ENCODE measurements around the gene LSM10. TPM values are rescaled to one million over a fixed set of nuclear protein-coding genes. Genes with fewer than 3 reads are reported as not detected.
A peak's percentile ranks its signal among the peaks of the same experiment; 100 is the strongest.

Gene LSM10
- total and polyA plus RNA-seq, 2 donors from 2014 or later: 29.5 to 91.6 TPM

GRCh38 chr1:36343651-36344394, 53.9 kb downstream of the LSM10 start:
- Histone ChIP-seq H3K4me3 (ENCODE audit: low read length in 3 of 3) (no peak overlapping the region), H3K36me3 (ENCODE audit: control insufficient read depth in 2 of 3, insufficient read depth in 3 of 3, low read length in 3 of 3) (peaks cover 2 to 32% (median 29%) of the 10 kb centered on the region in 3 donors), H3K9ac (ENCODE audit: low read length in 3 of 3) (no peak overlapping the region), H3K27me3 (ENCODE audit: control insufficient read depth, insufficient read depth, low read length) (no peaks in the 10 kb centered on the region), H3K9me3 (ENCODE audit: control insufficient read depth in 2 of 3, insufficient read depth in 1 of 3, low read length in 3 of 3) (no peaks in the 10 kb centered on the region), H3K27ac (ENCODE audit: low read depth in 2 of 2, low read length in 2 of 2) (no peak overlapping the region), H3K4me1 (ENCODE audit: control insufficient read depth in 2 of 3, insufficient read depth in 2 of 3, low read depth in 1 of 3, low read length in 3 of 3) (peaks cover 0 to 5% (median 0%) of the 10 kb centered on the region in 3 donors)
- TF ChIP-seq CTCF (IDR thresholded peaks at IDR 0.05; ENCODE audit: borderline replicate concordance, extremely low read depth, insufficient read depth): no peak
- DNase-seq: peak in 1 of 5 donors; percentile 58
- no peak for FAIRE-seq
- intact Hi-C loops (cut with DNase I): loop anchor here (5.0 kb wide), 1 partner anchor 78 kb away; no protein-coding TSS in a partner anchor

Other genes with a start within 250 kb of the LSM10 start
- gene TRAPPC3, start 248.4 kb downstream of the LSM10 start, total RNA-seq: 58.4 TPM
- 102 TPM for gene TRAPPC3, start 248.4 kb downstream of the LSM10 start, polyA plus RNA-seq (ENCODE audit: insufficient read depth, low read depth, low replicate concordance)
- gene MAP7D1, start 241.7 kb downstream of the LSM10 start, total RNA-seq: 78.7 TPM
- gene MAP7D1, start 241.7 kb downstream of the LSM10 start, polyA plus RNA-seq (ENCODE audit: insufficient read depth, low read depth, low replicate concordance): 47.5 TPM
- gene THRAP3, start 173.5 kb downstream of the LSM10 start, total RNA-seq: 102 TPM
- 28.0 TPM for gene THRAP3, start 173.5 kb downstream of the LSM10 start, polyA plus RNA-seq (ENCODE audit: insufficient read depth, low read depth, low replicate concordance)
- gene SH3D21, start 91.5 kb downstream of the LSM10 start, total RNA-seq: 33.4 TPM
- 5.7 TPM for gene SH3D21, start 91.5 kb downstream of the LSM10 start, polyA plus RNA-seq (ENCODE audit: insufficient read depth, low read depth, low replicate concordance)
- 31.8 TPM for gene EVA1B, start 74.3 kb downstream of the LSM10 start, total RNA-seq
- gene EVA1B, start 74.3 kb downstream of the LSM10 start, polyA plus RNA-seq (ENCODE audit: insufficient read depth, low read depth, low replicate concordance): 91.8 TPM
- gene STK40, start 12.0 kb downstream of the LSM10 start, total RNA-seq: 39.2 TPM
- 30.9 TPM for gene STK40, start 12.0 kb downstream of the LSM10 start, polyA plus RNA-seq (ENCODE audit: insufficient read depth, low read depth, low replicate concordance)
- gene OSCP1, start 52.5 kb upstream of the LSM10 start, total RNA-seq: 22.0 TPM
- 27.8 TPM for gene OSCP1, start 52.5 kb upstream of the LSM10 start, polyA plus RNA-seq (ENCODE audit: insufficient read depth, low read depth, low replicate concordance)
- 48.1 TPM for gene MRPS15, start 66.5 kb upstream of the LSM10 start, total RNA-seq
- gene MRPS15, start 66.5 kb upstream of the LSM10 start, polyA plus RNA-seq (ENCODE audit: insufficient read depth, low read depth, low replicate concordance): 160 TPM
- gene CSF3R, start 85.0 kb upstream of the LSM10 start, total RNA-seq: 13.3 TPM
- gene CSF3R, start 85.0 kb upstream of the LSM10 start, polyA plus RNA-seq (ENCODE audit: insufficient read depth, low read depth, low replicate concordance): 1.4 TPM